ENCODE results near the gene PSMA1. TPM values are rescaled to one million over a fixed set of nuclear protein-coding genes. Genes with fewer than 3 reads are reported as not detected.
A peak's percentile ranks its signal among the peaks of the same experiment; 100 is the strongest.

PSMA1 gene
- total and polyA plus RNA-seq, 11 donors = 95.5 to 152 (median 131) TPM

GRCh38 chr11:14551380-14551779, 31.2 kb upstream of the PSMA1 start:
- peaks cover 0 to 27% (median 7%) of the 10 kb centered on the region in 12 donors for H3K4me1 ChIP-seq
- DNase-seq (no peak), ATAC-seq (peak; percentile 47 to 79 (median 63))
- H3K4me3 ChIP-seq = no peak overlapping the region
- peak overlapping the region in 10 of 12 donors; percentile 35 to 72 (median 50) for H3K27ac ChIP-seq
- 22 to 38% (median 34%) methylated on average over 2 of the region's 2 CpGs for WGBS, 4 donors
- no peaks in the 10 kb centered on the region for H3K36me3 ChIP-seq
- intact Hi-C loops (cut with DNase I) = no loop called here
- H3K9me3 ChIP-seq = no peaks in the 10 kb centered on the region
- TF ChIP-seq POLR2A (IDR thresholded peaks at IDR 0.05) (no peak), CTCF (IDR thresholded peaks at IDR 0.05) (no peak)
- H3K27me3 ChIP-seq = no peaks in the 10 kb centered on the region

GRCh38 chr11:14549891-14550290, 29.7 kb upstream of the PSMA1 start:
- Histone ChIP-seq H3K36me3 (no peaks in the 10 kb centered on the region), H3K27me3 (no peaks in the 10 kb centered on the region), H3K27ac (no peak overlapping the region), H3K4me1 (peaks cover 0 to 21% (median 3%) of the 10 kb centered on the region in 12 donors), H3K9me3 (no peaks in the 10 kb centered on the region), H3K4me3 (no peak overlapping the region)
- 84 to 90% (median 88%) methylated on average over 4 of the region's 4 CpGs for WGBS, 4 donors
- TF ChIP-seq CTCF (IDR thresholded peaks at IDR 0.05) = no peak
- no peak for TF ChIP-seq POLR2A (IDR thresholded peaks at IDR 0.05)
- intact Hi-C loops (cut with DNase I) = loop anchor here in 3 of 10 donors (10.0 kb wide), 2 partner anchors 95 to 225 kb away; partner anchors contain the start of gene PDE3B (in 2 of the 3)
- ATAC-seq (no peak), DNase-seq (no peak)

GRCh38 chr11:14547440-14547839, 27.3 kb upstream of the PSMA1 start:
- no peak for ATAC-seq
- Histone ChIP-seq H3K4me3 (no peak overlapping the region), H3K27me3 (no peaks in the 10 kb centered on the region), H3K4me1 (peaks cover 0 to 18% (median 3%) of the 10 kb centered on the region in 12 donors), H3K9me3 (no peaks in the 10 kb centered on the region), H3K27ac (no peak overlapping the region), H3K36me3 (no peaks in the 10 kb centered on the region)
- TF ChIP-seq POLR2A (IDR thresholded peaks at IDR 0.05) (no peak), CTCF (IDR thresholded peaks at IDR 0.05) (no peak)
- no peak for DNase-seq
- WGBS, 4 donors = 74 to 90% (median 81%) methylated on average over 2 of the region's 2 CpGs
- intact Hi-C loops (cut with DNase I) = loop anchor here in 3 of 10 donors (10.0 kb wide), 2 partner anchors 97 to 227 kb away; partner anchors contain the start of gene PDE3B (in 2 of the 3)

GRCh38 chr11:14546672-14547071, 26.5 kb upstream of the PSMA1 start:
- no peaks in the 10 kb centered on the region for H3K9me3 ChIP-seq
- DNase-seq (no peak), ATAC-seq (no peak)
- no peak overlapping the region for H3K27ac ChIP-seq
- intact Hi-C loops (cut with DNase I) = loop anchor here in 3 of 10 donors (10.0 kb wide), 2 partner anchors 98 to 228 kb away; partner anchors contain the start of gene PDE3B (in 2 of the 3)
- H3K4me3 ChIP-seq = no peak overlapping the region
- TF ChIP-seq POLR2A (IDR thresholded peaks at IDR 0.05) (no peak), CTCF (IDR thresholded peaks at IDR 0.05) (no peak)
- no peaks in the 10 kb centered on the region for H3K27me3 ChIP-seq
- no peaks in the 10 kb centered on the region for H3K36me3 ChIP-seq
- peaks cover 0 to 20% (median 6%) of the 10 kb centered on the region in 12 donors for H3K4me1 ChIP-seq
